GM18526 (cell line): ENCODE data around the gene ZFP92.
A peak's percentile ranks its signal among the peaks of the same experiment; 100 is the strongest.

Experiments used
- POLR2A ChIP-seq: IDR thresholded peaks from 3 replicates; pipeline ENCODE4 v1.6.1; 2011; ENCODE audit not compliant: insufficient read length; ENCODE audit errors: extremely low read depth

ZFP92 gene

GRCh38 chrX:153411255-153411987 lies at the start of gene ZFP92:
Gene ZFP92 (plus strand): TSS chrX:153411472. CDS start chrX:153418323, 6,851 bp downstream.
- TF ChIP-seq POLR2A = peak; percentile 25

- no peak for TF ChIP-seq POLR2A
Observed at GRCh38 chrX:153361781-153362397, 49.4 kb upstream of the ZFP92 start.

GRCh38 chrX:153365670-153366069 lies 45.6 kb upstream of the ZFP92 start:
- TF ChIP-seq POLR2A = no peak

- TF ChIP-seq POLR2A = no peak
Observed at GRCh38 chrX:153366119-153366518, 45.2 kb upstream of the ZFP92 start.

GRCh38 chrX:153366878-153367538 lies 44.3 kb upstream of the ZFP92 start:
- TF ChIP-seq POLR2A = no peak

GRCh38 chrX:153370293-153371055 lies 40.8 kb upstream of the ZFP92 start:
- TF ChIP-seq POLR2A = no peak

- no peak for TF ChIP-seq POLR2A
Observed at GRCh38 chrX:153371256-153371655, 40.0 kb upstream of the ZFP92 start.

- no peak for TF ChIP-seq POLR2A
Observed at GRCh38 chrX:153372949-153373348, 38.3 kb upstream of the ZFP92 start.

GRCh38 chrX:153374426-153374825 lies 36.8 kb upstream of the ZFP92 start:
- TF ChIP-seq POLR2A = no peak

GRCh38 chrX:153375571-153375970 lies 35.7 kb upstream of the ZFP92 start:
- TF ChIP-seq POLR2A = no peak

GRCh38 chrX:153377727-153378126 lies 33.5 kb upstream of the ZFP92 start:
- no peak for TF ChIP-seq POLR2A

- TF ChIP-seq POLR2A = no peak
Observed at GRCh38 chrX:153378607-153379006, 32.7 kb upstream of the ZFP92 start.

GRCh38 chrX:153379508-153379907 lies 31.8 kb upstream of the ZFP92 start:
- TF ChIP-seq POLR2A = no peak

- no peak for TF ChIP-seq POLR2A
Observed at GRCh38 chrX:153379971-153380581, 31.2 kb upstream of the ZFP92 start.

GRCh38 chrX:153380691-153381090 lies 30.6 kb upstream of the ZFP92 start:
- no peak for TF ChIP-seq POLR2A

- TF ChIP-seq POLR2A = no peak
Observed at GRCh38 chrX:153381684-153382532, 29.4 kb upstream of the ZFP92 start.
